OCI-LY1 (cell line): ENCODE results near the gene RTBDN.

Experiments
- CTCF ChIP-seq: fragments of 200-600 bp; sonication (generic), shearing (Covaris generic); IDR thresholded peaks from 2 replicates; pipeline ENCODE4 v1.5.1; 2017; ENCODE audit warnings: mild to moderate bottlenecking, antibody characterized with exemption, low read length, moderate library complexity, mixed read lengths
- EZH2 ChIP-seq: fragments of 200-600 bp; sonication (generic), shearing (Covaris generic); IDR thresholded peaks from 2 replicates; pipeline ENCODE4 v1.8.0; 2017; ENCODE audit warnings: borderline replicate concordance, mixed run types, mild to moderate bottlenecking, antibody characterized with exemption, low read length, moderate library complexity, mixed read lengths

DNA sequence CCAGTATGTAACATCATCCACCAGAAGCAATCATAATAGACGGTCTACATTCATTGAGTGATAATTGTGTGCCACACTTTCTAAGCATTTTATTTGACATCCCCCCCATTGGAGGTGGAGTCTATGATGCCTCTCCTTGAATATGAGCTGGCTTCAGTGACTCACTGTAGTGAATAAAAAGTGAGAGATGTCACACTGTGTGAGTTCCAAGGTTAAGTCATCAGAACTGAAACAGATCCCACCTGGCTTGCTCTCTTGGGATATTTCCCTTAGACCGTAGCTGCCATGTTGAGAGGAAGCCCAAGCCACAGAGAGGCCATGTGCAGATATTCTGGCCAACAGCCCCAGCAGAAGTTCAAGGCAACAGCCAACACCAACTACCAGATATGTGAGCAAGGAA, 12.6 kb downstream of the RTBDN start:
- TF ChIP-seq CTCF (no peak), EZH2 (no peak)
